ENCODE measurements around the gene GRIK2.

GRCh38 chr6:101728956-101729355 is 335.4 kb downstream of the GRIK2 start:
- TF ChIP-seq REST (IDR thresholded peaks at IDR 0.05; ENCODE audit: insufficient read depth in 1 of 2, low read depth in 2 of 2, low read length in 2 of 2) (no peak), POLR2AphosphoS5 (IDR thresholded peaks at IDR 0.05; ENCODE audit: low read depth, low read length) (no peak), FOXP2 (optimal IDR thresholded peaks at IDR 0.05; ENCODE audit: borderline replicate concordance, extremely low read depth, extremely low read length, insufficient read depth) (no peak), TAF1 (IDR thresholded peaks at IDR 0.05; ENCODE audit: borderline replicate concordance, insufficient read depth, low read length) (no peak), SIN3A (IDR thresholded peaks at IDR 0.05; ENCODE audit: borderline replicate concordance, insufficient read depth, low read length) (no peak)

Data from PFSK-1 (cell line).